HG03457 (cell line): ENCODE measurements around the gene LINC00237.

Experiments used
- ATAC-seq: cut with Tn5 transposase; IDR thresholded peaks from one replicate; pipeline ENCODE4 v1.9.1; 2021; ENCODE audit warnings: moderate number of reproducible peaks; ENCODE audit not compliant: unreplicated experiment

Gene LINC00237

DNA sequence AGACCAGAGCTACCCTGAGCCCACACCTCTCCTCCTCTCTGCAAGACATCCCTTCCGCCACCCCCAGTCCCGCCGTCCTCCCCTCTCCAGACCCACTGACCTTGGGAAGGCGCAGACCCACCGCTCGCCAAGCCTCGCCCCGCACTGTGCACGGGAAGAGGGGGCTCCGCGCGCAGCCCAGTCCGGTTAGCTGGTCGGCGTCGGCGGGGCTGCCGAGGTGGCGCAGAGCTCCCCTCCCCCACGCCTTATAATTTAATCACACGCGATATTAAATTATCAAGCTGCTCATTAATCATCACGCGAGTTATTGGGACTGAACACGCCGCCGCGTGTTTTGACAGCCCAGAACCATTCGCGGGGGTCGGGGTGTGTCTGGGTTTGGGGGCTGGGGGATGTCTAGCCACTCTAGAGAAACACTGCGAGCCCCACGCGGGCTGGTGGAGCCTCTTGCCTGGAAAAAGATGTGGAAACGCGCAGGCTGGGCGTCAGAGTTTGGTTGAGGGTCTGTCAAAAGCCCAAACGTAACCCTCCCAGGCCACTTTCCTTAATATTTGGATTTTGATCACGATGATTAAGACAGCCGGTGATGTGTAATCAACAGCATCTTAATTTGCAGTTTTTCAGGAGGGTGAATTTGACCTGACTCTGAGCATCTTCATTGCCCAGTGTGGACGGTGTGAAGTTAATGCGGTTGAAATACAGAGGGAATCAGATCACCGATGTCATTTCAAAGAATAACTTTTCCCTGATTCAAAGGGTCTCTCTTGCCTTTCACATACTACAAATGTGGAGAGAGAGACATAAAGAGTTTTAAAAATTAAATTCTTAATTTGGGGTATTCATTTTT is at the start of gene LINC00237:
Gene LINC00237 (minus strand): TSS at position 188 of the 847 bp plus-strand sequence.
- no peak for ATAC-seq

DNA sequence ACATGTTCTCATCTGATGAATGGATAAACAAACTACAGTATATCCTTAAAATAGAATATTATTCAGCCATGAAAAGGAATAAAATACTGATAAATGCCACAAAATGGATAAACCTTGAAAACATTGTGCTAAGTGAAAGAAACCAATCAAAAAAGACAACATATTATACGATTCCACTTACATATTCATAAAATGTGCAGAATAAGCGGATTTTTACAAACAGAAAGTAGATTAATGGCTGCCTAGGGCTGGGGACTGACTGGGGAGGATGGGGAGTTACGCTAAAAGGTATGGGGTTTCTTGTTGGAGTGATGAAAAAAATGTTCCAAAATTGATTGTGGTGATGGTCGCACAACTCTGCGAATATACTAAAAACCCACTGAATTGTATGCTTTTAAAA is 49.1 kb upstream of the LINC00237 start:
- ATAC-seq: no peak

GRCh38 chr20:21154692-21155091 is 48.5 kb upstream of the LINC00237 start:
- no peak for ATAC-seq

DNA sequence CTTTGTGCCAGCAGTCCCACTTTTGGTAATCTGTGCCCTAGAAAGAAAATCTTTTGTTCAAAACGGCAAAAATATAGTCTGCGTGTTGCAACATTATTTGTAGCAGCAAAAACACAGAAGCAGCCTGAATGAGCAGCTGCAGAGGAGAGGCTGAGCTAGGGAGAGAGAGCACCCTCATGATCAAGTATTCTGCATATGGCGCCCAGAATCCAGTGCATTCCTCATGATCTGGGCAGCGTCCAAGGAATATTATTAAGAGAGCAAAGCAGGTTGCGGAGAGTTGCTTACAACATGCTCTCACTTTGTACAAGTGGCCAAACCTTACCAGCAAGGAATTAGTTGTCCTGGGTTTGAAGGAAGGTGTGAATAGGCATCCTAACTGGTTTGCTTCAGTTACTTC is 45.6 kb upstream of the LINC00237 start:
- no peak for ATAC-seq

DNA sequence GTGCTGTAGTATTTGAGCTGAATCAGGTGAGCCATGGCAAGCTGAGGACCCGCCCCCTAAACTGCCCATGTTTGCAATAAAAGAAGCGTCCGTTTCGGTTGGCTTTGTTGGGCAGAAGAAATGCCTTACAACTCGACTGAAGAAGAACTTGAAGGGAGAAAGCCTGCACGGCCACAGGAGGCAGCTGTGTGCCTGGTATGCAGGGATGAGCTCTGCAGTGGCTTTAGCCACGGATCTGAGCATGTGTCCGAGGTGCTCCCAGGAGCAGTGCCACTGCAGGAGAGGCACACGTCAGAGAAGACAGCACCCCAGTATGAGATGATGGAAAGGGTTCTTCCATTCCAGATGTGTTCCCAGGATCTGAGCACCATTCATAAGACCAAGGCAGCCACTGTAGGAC is 43.2 kb upstream of the LINC00237 start:
- no peak for ATAC-seq

GRCh38 chr20:21147593-21147992 is 41.4 kb upstream of the LINC00237 start:
- no peak for ATAC-seq

DNA sequence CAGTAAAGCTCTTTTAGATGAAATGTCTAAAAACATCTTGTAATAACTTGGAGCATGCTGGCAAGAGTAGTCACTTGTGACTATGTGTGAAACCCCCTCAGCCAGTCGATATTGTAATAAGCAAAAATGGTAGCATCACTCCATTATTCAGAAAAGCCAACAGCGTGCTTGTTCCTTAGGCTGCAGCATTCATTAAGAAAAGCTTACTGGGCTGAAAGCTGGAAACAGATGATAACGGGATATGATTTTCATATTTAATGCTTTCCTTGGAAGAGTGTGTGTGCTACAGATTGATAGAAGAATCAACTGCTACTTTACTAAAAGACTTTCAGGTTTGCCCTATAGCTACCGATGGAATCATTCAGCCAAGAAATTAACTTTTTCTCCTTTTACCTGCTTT is 40.1 kb upstream of the LINC00237 start:
- ATAC-seq: no peak

DNA sequence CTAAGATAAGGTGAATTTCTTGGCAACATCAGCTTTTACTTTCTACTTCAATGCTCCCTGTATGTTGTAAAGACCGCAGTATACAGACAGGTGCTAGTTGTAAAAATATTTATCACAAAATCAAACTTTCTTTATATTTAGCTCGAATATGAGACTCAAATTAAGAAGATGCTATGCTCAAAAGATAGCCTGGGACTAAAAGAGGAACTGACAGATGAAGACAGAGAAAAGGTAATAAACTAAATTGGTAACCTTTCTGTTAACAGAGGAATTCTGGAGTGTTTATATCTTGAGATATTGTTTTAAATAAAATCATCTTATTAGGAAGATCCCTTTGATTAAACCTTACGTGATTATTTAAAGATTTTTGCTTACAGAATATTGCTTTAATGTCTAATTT is 39.3 kb upstream of the LINC00237 start:
- no peak for ATAC-seq

GRCh38 chr20:21143194-21143890 is 37.2 kb upstream of the LINC00237 start:
- ATAC-seq: no peak

GRCh38 chr20:21141825-21142224 is 35.7 kb upstream of the LINC00237 start:
- ATAC-seq: no peak

DNA sequence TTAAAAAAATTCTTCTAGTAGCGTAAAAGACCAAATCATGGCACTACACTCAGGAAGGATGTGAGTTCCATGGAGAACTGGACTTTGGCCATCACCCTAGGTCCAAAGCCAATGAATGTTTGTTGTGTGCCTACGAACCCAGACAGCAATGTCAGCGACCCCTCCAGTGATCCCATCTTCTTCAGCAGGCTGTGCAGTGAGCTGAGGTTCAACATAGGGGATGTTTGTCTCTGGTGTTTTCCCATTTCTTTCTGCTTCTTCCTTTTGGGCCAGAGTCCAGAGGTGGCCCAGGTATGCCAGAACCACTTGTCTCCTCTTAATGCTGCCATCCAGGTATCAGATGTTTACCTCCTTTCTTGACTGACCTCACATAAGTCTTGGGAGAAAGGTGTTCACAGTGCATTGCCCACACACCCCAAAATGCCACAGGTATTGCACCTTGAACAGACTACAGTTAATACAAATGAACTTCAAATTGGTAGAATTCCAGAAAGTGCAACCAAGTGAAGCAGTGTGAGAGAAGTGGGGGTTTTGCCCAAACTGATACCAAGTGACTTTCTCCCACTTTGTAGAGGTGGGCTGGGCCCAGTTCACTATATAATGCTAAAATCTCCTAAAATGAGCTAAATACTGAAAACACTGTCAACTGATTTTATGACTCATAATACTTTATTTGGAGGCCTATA is 33.9 kb upstream of the LINC00237 start:
- no peak for ATAC-seq

DNA sequence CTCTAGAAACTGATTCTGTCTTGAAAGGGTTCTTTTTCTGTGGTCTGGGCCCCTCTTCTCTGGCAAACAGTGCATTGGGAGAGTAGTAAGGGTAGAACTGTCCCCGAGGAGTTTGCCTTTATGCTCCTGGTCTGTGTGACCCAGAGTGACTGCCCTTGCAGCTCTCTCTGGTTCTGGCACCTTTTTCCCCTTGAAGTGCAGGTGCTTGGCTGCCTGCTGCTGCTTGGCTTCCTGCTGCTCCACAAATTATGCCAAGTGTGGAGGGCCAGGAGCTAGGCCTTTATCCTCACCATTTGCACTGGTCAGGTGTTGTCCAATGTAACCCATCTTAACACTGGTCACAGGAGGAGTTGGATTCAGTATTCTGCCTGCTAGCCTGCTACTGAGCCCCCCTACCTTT is 30.9 kb upstream of the LINC00237 start:
- ATAC-seq: no peak

GRCh38 chr20:21136015-21136732 is 30.0 kb upstream of the LINC00237 start:
- no peak for ATAC-seq

DNA sequence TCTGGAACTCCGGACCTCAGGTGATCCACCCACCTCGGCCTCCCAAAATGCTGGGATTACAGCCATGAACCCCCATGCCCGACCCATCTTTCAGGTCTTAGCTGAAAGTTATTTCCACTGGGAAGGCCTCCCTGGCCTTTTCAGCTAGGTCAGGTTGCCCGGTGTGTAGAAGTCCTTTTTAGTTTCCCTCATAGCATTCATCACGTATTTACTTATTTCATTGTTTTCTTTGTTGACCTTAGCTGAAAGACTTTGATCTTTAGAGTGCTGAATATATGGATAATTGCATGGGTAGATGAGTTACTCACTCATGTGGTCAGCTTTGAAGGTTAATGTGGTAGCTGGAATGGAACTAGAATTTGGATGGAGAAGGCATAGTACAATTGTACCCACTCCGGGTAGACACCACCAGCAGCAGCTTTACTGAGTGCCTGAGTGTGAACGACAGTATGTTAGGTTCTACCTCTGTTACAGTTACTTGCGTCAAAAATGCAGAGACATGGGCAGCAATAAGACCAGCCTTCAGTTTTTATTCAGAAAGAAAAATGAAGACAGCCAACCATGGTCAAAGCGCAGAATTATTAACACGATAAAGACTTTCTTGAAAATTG is 28.8 kb upstream of the LINC00237 start:
- no peak for ATAC-seq

GRCh38 chr20:21133917-21134622 is 27.9 kb upstream of the LINC00237 start:
- no peak for ATAC-seq

DNA sequence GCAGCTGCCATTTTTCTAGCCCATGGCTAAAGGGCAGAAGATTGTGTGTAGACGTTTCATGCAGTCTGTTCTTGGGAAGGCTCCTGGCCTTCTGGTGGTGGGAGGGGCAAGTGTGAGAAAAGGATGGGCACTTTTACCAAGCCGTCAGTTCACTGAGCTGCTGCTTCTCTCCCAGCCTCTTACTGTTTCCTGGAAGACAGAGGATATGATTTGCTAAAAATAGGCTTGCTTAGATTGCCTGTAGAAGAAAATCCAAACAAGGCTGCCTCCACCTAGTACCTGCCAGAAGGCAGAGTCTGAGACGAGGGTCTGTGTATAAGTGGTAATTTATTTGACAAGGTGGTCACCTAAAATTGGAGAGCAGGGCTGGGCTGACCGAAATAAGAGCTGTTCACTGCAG is 27.2 kb upstream of the LINC00237 start:
- ATAC-seq: no peak

DNA sequence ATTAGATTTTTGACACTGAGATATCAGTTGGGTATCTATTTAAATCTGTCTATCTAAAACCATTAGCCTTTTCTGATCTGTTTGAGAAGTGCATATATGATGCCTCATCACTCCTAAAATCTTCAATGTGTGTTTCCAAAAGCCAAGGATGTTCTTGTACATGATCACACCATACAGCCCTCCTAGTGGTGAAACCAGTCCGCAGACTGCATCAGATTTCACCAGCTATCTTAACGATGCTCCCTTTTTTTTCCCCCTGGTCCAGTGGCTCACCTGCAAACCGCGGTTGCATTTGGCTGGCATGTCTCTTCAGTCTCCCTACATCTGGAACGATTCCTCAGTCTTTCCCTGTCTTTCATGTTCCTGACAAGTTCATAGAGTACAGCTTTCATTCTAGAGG is 23.7 kb upstream of the LINC00237 start:
- no peak for ATAC-seq

- no peak for ATAC-seq
Observed at GRCh38 chr20:21127201-21127981, 21.2 kb upstream of the LINC00237 start.

GRCh38 chr20:21126581-21126870 is 20.4 kb upstream of the LINC00237 start:
- ATAC-seq: no peak
